NCI-H1694 treated with DMSO at 0.1 percent for 48 hours (cell line): Measurements from ENCODE around the gene GRK3.
"Not testable (repeated sequence)": the region's sequence is repeated elsewhere in the genome, so short reads cannot be mapped to it uniquely, and the experiment has no call there.

Experiments
- DNase-seq: peaks from one replicate; lab custom pipeline; 2025; lab: John Stamatoyannopoulos, UW

Gene GRK3

DNA sequence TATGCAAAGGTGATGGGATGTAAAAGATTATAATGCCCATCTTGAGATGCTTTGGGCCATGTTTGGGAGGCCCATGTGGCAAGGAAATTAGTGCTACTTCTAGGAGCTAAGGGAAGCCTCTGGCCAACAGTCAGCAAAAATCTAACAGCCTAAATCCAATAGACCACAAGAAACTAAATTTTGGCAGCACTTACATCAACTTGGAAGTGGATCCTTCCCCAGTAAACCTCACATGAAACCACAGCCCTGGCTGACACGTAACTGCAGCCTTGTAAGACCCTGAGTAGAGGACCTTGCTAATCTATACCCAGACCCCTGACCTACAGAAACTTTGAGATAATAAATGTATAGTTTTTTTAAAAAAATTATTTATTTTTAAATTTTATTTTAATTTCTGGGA, 13.1 kb upstream of the GRK3 start:
- DNase-seq, result no peak

DNA sequence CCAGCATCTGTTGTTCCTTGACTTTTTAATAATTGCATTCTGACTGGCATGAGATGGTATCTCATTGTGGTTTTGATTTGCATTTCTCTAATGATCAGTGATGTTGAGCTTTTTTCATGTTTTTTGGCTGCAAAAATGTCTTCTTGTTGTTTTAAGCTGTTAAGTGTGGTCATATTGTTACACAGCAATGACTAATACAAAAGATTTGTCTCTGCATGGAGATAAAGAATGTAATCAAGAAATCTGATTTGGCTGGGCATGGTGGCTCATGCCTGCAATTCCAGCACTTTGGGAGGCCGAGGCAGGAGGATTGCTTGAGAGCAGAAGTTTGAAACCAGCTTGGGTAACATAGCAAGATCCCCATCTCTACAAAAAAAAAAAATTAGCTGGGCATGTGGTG, 12.1 kb upstream of the GRK3 start:
- DNase-seq, result not testable (repeated sequence)

GRCh38 chr22:25553131-25553530, 11.3 kb upstream of the GRK3 start:
- DNase-seq, result no peak

DNA sequence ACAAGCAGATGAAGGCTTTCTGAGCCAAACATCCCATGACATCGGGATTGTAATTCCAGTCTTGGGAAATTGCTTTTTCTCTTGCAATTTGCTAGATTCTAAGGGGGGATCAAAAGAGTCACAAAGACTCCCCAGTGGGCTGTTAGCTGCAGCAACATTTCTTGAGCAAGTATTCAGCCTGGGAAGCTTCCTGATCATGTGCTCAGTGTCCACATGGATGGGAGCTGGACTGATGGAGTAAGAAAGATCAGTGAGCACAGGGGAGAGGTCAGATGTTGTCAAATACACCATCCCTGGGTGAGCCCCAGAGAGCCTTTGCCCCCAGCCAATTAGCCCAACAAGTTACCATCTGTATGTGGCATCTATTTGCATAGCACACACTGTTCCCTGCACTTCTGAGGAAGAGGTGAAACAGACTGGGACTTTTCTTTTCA, 10.2 kb upstream of the GRK3 start:
- no peak for DNase-seq

DNA sequence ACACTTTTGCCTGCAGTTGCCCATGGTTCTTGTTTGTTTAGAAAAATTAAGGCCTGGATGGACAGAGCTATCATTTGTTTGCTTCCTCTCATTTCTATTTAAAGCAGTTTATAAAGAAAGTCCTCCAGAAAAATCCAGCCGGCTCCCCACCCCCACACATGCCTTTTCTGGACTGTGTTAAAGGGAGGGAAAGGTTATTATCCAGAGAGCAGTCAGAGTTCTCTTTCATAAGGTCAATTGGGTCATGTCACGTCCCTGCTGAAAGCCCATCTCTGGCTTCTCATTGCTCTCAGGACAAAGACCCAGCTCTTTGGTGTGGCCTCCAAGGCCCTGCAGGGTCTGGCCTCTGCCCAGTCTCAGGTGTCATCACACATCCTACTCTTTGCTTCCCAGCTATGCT, 9.8 kb upstream of the GRK3 start:
- no peak for DNase-seq

- no peak for DNase-seq
Measured at GRCh38 chr22:25555586-25555985, 8.9 kb upstream of the GRK3 start.

- no peak for DNase-seq
Measured at GRCh38 chr22:25557218-25557617, 7.3 kb upstream of the GRK3 start.

DNA sequence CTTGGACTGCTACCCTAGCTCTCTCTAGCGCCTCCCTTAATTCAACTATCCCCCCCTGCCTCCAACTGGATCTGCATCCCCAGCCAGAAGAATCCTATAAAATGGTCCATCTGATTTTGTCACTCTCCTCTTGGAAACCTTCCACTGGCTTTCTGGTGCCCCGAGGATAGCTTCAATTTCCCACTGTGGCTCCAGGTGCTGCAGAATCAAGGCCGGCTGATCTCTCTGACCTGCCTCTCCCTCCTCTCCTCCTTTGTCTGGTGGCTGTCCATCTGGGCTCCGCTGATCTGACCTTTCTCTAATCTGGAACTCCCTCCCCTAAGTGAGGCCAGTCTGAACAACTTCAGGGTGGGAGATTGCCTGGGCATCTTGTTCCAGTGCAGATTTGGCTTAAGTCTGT, 6.1 kb upstream of the GRK3 start:
- DNase-seq, result no peak

- not testable (repeated sequence) for DNase-seq
Measured at GRCh38 chr22:25559910-25560309, 4.6 kb upstream of the GRK3 start.

DNA sequence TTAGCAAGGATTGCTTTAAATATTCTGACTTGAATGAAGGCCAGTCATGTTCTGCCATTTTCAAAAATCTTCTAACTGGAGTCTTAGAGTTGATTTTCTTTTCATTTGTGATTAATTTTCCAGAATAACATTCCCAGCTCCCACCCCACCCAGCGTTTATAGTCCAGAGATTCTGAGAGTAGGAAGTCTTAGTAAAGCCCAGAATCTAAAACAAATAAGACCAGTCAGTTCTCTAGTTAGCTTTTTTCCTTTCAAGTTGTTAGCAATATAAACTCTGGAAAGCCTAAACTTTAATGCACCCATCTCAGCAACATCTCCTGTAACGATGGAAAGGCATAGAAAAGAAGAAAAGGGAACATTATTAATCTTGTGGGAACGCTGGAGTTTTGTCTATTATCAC, 3.3 kb upstream of the GRK3 start:
- not testable (repeated sequence) for DNase-seq

DNA sequence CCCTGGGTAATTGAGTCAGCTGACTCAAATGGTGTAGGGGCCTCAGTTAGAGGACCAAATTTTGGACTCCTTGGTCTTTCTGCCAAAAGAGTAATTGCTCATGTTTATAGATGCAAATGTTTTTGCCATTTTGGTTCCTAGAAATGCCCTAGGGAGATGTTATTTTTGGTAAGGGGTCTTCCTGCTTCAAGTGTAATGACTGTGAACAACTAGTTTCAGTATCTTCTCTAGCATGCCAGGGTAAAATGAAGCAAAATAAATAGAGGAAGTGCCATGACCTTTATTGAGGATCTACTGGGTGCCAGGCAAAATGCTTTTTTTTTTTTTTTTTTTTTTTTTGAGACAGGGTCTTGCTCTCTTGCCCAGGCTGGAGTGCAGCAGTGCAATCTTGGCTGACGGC, 2.5 kb upstream of the GRK3 start:
- not testable (repeated sequence) for DNase-seq

GRCh38 chr22:25562966-25563760, 1.3 kb upstream of the GRK3 start:
- DNase-seq, result not testable (repeated sequence)

- peak; percentile 46 for DNase-seq
Measured at GRCh38 chr22:25563761-25564319, 635 bp upstream of the GRK3 start.

DNA sequence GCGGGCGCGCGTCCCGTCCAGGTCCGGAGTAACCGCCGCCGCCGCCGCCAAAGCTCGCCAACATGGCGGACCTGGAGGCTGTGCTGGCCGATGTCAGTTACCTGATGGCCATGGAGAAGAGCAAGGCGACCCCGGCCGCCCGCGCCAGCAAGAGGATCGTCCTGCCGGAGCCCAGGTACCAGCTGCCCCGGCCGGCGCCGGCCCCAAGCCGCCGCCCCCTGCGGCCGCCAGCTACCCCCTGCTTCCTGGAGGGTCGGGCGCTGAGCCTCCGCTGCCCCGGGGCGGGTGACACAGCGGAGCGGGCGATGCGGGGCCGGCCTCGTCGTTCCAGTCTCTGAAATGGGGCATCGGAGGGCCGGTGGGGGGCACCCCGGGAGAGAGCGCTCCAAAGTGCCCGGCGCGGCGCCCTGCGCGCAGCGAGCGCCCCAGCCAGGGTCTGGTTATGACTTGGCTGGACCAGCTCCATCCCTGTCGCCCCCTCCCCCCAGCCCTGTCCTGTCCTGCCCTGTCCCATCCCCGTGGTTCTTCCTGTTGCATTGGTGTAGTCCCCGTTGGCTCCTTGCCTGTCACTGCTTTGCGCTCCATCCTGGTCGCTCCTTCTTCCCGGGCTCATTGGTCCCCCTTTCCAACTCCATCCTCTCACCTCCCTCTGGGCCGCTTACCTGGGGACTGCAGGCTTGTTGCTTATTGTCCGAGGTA, 653 bp downstream of the GRK3 start:
- DNase-seq, result no peak

DNA sequence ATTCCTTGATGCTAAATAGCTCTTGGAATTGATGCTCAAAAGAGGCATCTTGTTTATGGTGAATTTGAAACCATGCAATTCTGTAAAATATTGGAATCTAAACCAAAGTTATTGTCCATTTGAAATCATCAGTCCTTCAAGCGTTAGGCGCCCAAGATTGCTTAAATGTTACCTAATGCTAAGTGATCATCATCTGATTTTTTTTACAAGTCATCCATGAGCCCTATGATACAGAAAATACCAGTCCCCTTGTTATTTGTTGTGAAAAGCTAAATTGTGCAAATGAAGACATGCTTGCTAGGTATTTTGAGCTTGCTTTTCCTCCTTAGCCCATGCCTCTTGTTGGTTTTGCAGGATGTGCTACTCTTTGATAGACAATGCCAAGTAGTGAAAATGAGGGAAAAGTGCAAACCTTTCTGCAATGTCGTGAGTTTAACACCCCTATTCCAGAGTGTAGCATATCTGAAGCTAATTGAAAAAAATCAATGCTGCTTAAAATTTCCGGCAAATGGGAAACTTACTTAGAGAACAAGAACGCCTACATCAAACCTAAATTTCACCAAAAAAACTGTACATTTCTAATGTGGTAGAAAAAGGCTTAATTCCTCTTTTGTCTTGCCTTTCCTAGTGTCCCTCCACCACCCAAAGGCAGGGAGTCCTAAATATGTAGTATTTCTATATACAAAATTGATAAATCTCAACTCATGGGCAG, 1.9 kb downstream of the GRK3 start:
- DNase-seq, result no peak

DNA sequence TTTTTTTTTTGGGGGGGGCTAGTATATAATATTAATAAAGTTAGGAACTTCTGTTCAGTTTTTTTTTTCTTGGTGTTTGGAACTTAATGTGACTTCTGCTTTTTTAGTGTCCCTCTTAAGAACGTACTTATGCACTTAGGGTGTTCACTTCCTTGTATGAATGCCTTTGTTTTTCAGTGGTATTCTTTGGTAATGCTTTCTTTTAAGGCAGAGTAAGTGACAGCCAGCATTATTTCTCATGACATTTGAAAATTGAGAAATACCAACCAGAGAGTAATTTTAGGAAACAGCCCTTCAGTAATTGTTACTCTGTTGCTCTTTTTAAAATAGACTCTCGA, 2.4 kb downstream of the GRK3 start:
- no peak for DNase-seq

DNA sequence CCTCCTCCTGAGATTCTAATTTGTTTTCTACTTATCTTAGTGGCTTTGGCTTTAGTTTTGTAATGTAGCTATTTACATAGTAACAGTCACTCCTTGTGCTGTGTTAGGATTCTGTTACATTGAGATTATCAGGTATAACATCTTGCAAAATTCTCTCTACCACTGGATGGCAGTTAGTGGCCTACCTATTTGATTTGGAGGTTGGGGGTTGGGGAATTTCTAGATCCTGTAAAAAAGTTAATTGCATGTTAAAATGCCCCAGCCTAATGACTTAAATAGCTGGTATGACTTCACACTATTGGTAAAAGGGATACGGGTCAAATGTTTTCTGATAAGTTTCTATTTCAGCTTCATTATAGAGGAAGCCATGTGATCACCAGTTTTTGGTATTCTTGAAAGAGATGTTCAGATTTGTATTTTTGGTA, 2.8 kb downstream of the GRK3 start:
- peak; percentile 28 for DNase-seq

DNA sequence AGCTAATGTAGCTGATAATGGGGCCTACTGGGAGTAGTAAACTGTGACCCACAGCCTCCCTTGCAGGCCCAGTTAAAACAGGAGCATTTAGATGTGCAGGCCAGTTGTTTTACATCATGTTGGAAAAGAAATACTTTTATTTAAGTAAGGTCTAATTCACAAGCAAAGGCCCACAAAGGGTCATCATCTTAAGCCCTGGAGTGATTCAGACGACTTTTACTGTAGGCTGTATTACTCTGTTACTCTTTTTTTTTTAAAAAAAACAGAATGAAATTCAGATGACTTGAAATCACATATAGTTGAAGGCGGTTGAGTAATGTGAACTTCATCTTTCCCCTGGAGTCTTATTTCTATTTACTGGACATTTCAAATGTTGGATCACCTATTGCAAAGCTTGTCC, 3.6 kb downstream of the GRK3 start:
- DNase-seq, result not testable (repeated sequence)

DNA sequence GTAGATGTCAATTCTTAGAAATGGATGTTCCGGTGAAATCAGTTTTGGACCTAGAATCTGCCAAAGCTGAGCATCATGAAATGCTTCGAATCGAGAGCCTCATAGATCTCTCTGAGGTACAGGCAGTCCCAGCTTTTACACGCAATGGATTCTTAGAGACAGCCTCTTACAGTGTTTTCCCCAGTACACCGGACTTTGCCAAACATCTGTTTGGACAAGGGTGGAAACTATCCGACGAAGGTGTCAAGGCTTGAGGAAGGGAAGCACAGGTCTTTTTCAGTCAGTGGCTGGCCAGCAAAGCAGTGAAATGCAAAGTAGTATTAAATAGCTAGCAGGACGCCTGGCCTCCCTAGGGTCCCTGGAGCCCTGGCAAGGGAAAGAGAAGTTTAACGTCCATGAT, 4.9 kb downstream of the GRK3 start:
- DNase-seq, result no peak

DNA sequence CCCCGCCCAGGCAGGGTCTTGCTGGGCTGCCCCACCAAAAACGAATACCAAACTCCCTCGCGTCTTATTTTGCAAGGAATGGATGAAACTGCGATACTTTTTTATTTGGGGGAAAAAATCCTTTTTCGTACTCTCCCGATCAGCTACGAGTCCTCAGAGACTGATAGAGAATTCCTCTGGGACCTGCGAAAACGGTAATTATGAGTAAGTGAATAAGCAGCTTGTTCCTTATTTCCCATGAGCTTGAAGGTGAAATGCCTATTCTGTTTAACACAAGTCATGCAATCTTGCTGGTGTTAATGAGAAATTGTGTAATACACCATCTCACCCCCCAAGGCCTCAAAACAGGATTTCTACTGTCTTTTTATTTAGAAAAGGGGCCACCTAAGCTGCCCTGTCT, 5.5 kb downstream of the GRK3 start:
- DNase-seq, result no peak

- no peak for DNase-seq
Measured at GRCh38 chr22:25570486-25570885, 6.0 kb downstream of the GRK3 start.

DNA sequence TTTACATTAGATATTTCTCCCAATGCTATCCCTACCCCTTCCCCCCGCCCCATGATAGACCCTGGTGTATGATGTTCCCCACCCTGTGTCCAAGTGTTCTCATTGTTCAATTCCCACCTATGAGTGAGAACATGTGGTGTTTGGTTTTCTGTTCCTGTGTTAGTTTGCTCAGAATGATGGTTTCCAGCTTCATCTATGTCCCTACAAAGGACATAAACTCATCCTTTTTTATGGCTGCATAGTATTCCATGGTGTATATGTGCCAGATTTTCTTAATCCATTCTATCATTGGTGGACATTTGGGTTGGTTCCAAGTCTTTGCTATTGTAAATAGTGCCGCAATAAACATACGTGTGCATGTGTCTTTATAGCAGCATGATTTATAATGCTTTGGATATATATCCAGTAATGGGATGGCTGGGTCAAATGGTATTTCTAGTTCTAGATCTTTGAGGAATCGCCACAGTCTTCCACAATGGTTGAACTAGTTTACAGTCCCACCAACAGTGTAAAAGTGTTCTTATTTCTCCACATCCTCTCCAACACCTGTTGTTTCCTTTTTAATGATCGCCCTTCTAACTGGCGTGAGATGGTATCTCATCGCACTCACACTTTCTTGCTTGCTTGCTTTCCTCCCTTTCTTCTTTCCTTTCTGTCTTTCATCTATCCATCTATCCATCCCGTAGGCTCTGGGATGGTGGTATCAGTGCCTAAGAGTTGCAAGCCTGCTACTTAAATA, 7.7 kb downstream of the GRK3 start:
- DNase-seq, result not testable (repeated sequence)
